Omental fat pad (tissue), 4 donors: ENCODE data around the gene APOF. TPM values are rescaled to one million over a fixed set of nuclear protein-coding genes. Genes with fewer than 3 reads are reported as not detected.

ENCODE experiments used
- ATAC-seq: fragments of 150-250 bp; one replicate; pipeline ENCODE4 v1.9.1; 2016; ENCODE audit warnings: mild to moderate bottlenecking, moderate library complexity; ENCODE audit not compliant: low FRiP score
- DNase-seq: peaks from one replicate; pipeline ENCODE4 v3.0.0-alpha.2; 2019; ENCODE audit warnings: low spot score
- CTCF ChIP-seq, 3 donors: fragments of 450-650 bp; IDR thresholded peaks; one replicate each; pipeline ENCODE4 v1.5.1; 2016 to 2017; ENCODE audit warnings: antibody characterized with exemption in 3 of 3, mild to moderate bottlenecking in 3 of 3, moderate library complexity in 2 of 3
- total RNA-seq, 4 donors: library from RNA; depleted of rRNA; stranded (reverse); fragments of >200 nt; gene quantifications; one replicate each; pipeline ENCODE4 v1.1.0, GENCODE V29; 2016

APOF gene
- total RNA-seq, 4 donors from 2014 or later: not detected

DNA sequence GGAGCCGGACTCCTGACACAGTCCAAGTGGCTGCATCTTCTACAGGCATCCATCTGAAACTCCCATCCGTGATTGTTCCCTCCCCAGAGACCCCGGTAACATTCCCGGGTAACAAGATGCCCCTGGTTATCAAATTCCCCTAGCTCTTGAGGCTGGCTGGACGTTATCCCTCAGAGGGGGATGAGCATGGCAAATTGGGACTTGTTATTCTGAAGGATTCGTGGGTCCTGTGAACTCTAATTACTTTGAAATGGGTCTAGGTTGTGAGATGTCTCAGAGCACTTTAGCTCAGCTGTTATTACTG lies 28.2 kb downstream of the APOF start:
- no peak for ATAC-seq
- TF ChIP-seq CTCF (IDR thresholded peaks at IDR 0.05): no peak
- no peak for DNase-seq

DNA sequence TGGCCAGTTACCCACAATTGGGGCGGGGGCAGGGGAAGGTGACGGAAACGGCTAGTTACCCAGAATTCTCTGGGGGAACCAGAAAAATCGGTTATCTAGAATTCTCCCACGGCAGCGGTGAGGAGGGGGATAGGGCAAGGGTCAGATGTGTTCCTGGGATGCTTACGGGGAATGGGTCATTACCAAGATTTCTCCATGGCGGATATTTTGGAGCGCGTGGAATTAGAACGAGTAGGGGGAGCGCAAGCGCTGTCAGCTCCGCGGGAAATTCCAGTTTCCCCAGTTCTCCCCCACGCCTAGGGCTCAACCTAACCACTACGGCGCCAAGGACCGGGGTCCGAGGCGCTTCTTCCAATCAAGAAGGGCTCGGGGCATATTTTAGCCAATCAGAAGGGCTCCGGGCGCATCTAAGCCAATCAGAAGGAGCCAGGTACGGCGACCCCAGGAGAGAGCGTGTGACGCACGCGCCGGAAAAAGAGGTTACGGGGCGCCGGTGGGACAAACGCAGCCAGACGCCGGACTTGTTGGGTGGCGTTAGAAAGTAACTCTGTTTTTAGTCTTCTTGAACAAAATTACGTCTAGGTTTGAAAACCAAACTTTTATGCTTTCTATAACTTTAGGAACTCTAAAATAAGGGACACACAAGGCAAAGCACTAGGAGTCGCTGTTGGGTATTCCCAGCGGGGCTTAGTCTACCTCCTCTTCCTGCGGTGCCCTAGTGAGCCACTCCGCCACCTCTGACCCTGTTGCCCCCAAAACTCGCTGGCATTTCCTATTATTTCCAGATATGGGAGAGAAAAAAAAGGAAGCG lies 28.8 kb downstream of the APOF start, which contains the start of gene PAN2:
Gene PAN2, minus strand, starts transcription at position 322 of the 811 bp plus-strand sequence. CDS start 906 bp downstream, outside the sequence.
- DNase-seq: peak; percentile 87
- peak; percentile 99 for ATAC-seq
- no peak for TF ChIP-seq CTCF (IDR thresholded peaks at IDR 0.05)

GRCh38 chr12:56333197-56333678 lies 29.4 kb downstream of the APOF start:
- no peak for ATAC-seq
- no peak for TF ChIP-seq CTCF (IDR thresholded peaks at IDR 0.05)
- DNase-seq: no peak

GRCh38 chr12:56332512-56333196 lies 30.0 kb downstream of the APOF start:
- ATAC-seq: no peak
- TF ChIP-seq CTCF (IDR thresholded peaks at IDR 0.05): no peak
- DNase-seq: no peak

DNA sequence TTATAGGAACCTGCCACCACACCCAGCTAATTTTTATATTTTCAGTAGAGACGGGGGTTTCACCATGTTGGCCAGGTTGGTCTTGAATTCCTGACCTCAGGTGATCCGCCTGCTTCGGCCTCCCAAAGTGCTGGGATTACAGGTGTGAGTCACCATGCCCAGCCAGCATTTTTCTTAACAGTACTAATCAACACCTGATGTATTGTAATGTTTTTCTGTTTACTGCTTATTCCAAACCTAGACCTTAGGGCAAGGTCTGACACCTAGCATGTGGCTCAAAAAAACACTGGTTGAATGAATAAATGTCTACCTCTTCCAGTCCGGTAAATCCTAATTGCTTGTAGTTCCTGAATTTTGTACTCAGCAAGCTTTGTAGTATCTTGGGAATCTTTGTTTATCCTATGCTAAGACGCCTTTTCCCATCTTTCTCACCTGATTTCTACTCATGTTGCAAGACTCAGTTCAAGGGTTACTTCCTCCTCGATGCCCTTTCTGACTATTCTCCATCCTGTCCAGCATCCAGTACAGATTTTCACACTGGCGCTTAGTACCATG lies 31.6 kb downstream of the APOF start:
- no peak for TF ChIP-seq CTCF (IDR thresholded peaks at IDR 0.05)
- ATAC-seq (no peak), DNase-seq (no peak)

DNA sequence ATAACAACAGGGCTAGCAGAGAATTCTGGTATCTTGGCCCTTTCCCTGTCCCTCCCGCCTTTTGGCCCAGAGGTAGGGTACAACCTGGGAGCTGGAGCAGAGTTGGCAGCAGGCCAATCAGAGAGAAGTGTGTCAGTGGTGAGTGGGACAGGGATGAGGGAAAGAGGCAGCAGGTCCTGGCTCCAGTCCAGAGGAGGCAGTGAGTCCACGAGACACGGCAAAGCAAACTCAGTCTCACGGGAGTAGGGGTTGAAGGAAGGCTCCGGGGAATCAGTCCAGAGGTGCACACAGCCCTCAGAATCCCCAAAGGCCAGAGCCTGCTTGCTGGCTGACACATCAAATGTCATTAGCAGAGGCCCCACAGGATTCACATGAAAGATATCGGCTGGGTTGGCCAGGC lies 36.1 kb downstream of the APOF start:
- ATAC-seq (no peak), DNase-seq (no peak)
- TF ChIP-seq CTCF (IDR thresholded peaks at IDR 0.05): no peak
